Type B pancreatic cell (in vitro differentiated cells): ENCODE data around the gene IFT57. TPM values are rescaled to one million over a fixed set of nuclear protein-coding genes. Genes with fewer than 3 reads are reported as not detected.

Source experiments
- DNase-seq: peaks from one replicate; pipeline ENCODE4 v3.0.0; 2021; ENCODE audit warnings: mixed read lengths; ENCODE audit not compliant: unreplicated experiment; ENCODE audit errors: extremely low spot score
- H3K27ac Mint-ChIP-seq: 2 replicates; pipeline ENCODE4 v1.8.0; 2021; ENCODE audit warnings: mild to moderate bottlenecking, mixed read lengths
- H3K27me3 Mint-ChIP-seq: 2 replicates; pipeline ENCODE4 v1.8.0; 2021; ENCODE audit warnings: mixed read lengths
- H3K36me3 Mint-ChIP-seq: 2 replicates; pipeline ENCODE4 v1.8.0; 2021; ENCODE audit warnings: mixed read lengths
- H3K4me1 Mint-ChIP-seq: one replicate; pipeline ENCODE4 v1.8.0; 2021; ENCODE audit warnings: mixed read lengths; ENCODE audit not compliant: unreplicated experiment
- H3K4me3 Mint-ChIP-seq: 2 replicates; pipeline ENCODE4 v1.8.0; 2021; ENCODE audit warnings: mild to moderate bottlenecking, mixed read lengths
- H3K9me3 Mint-ChIP-seq: 2 replicates; pipeline ENCODE4 v1.8.0; 2021; ENCODE audit warnings: mixed read lengths
- total RNA-seq: library from RNA; stranded (reverse); gene quantifications from 2 replicates; pipeline ENCODE4 v1.2.1, GENCODE V29; 2021; ENCODE audit warnings: low replicate concordance
- TF ChIP-seq, protein P1 (sequence below): fragments of 200-600 bp; sonication (generic); conservative IDR thresholded peaks from 2 replicates; pipeline ENCODE4 v1.5.0; 2021; ENCODE audit warnings: antibody characterized with exemption, mild to moderate bottlenecking

IFT57 gene
- total RNA-seq, 1 donor from 2014 or later = 95.7 TPM

DNA sequence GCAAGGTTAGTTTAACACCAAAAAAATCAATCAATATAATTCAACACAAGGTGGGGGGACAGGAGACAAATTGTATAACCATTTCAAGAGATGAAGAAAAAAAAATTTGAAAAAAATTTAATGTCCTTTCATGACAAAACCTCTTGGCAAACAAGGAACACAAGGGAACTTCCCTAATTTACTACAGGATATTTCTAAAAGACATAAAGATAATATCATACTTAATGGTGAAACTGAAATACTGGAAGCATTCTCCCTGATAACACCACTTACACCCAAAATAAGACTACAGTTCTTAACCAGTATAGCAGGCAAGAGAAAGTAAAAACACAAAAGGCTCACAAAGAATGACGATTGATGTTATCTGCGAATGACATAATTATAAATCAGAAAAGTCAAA, 44.7 kb downstream of the IFT57 start:
- Mint-ChIP-seq H3K27me3 (no peaks in the 10 kb centered on the region), H3K4me3 (no peak overlapping the region), H3K9me3 (no peaks in the 10 kb centered on the region), H3K27ac (no peak overlapping the region), H3K36me3 (peaks cover 17% of the 10 kb centered on the region), H3K4me1 (peaks cover 19% of the 10 kb centered on the region)
- DNase-seq = no peak
- TF ChIP-seq, protein P1, sequence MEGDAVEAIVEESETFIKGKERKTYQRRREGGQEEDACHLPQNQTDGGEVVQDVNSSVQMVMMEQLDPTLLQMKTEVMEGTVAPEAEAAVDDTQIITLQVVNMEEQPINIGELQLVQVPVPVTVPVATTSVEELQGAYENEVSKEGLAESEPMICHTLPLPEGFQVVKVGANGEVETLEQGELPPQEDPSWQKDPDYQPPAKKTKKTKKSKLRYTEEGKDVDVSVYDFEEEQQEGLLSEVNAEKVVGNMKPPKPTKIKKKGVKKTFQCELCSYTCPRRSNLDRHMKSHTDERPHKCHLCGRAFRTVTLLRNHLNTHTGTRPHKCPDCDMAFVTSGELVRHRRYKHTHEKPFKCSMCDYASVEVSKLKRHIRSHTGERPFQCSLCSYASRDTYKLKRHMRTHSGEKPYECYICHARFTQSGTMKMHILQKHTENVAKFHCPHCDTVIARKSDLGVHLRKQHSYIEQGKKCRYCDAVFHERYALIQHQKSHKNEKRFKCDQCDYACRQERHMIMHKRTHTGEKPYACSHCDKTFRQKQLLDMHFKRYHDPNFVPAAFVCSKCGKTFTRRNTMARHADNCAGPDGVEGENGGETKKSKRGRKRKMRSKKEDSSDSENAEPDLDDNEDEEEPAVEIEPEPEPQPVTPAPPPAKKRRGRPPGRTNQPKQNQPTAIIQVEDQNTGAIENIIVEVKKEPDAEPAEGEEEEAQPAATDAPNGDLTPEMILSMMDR = no peak

DNA sequence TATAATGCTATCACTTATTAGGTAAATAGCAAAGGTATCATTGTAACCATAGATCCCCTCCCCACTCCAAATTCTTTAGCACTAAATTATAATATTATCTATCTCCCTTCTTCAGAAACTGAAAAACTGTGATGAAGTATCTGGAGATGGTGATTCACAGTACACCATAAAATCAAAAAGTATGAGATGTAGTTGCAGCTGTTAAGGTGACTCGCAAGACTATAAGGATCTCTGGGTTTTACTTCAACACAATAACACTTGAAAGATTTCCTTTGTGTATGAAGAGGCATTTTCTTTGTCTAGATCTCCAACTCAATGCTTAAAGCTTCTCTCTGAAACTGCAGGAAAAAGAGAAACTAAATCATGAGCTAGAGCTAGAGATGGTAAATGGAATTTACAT, 46.9 kb downstream of the IFT57 start:
- no peak overlapping the region for H3K4me3 Mint-ChIP-seq
- H3K27ac Mint-ChIP-seq = no peak overlapping the region
- peaks cover 6% of the 10 kb centered on the region for H3K4me1 Mint-ChIP-seq
- H3K9me3 Mint-ChIP-seq = no peaks in the 10 kb centered on the region
- TF ChIP-seq, protein P1 = no peak
- H3K36me3 Mint-ChIP-seq = peaks cover 13% of the 10 kb centered on the region
- no peaks in the 10 kb centered on the region for H3K27me3 Mint-ChIP-seq
- no peak for DNase-seq

- H3K4me1 Mint-ChIP-seq = peaks cover 4% of the 10 kb centered on the region
- no peaks in the 10 kb centered on the region for H3K9me3 Mint-ChIP-seq
- H3K27ac Mint-ChIP-seq = no peak overlapping the region
- no peak overlapping the region for H3K4me3 Mint-ChIP-seq
- H3K36me3 Mint-ChIP-seq = peaks cover 14% of the 10 kb centered on the region
- no peaks in the 10 kb centered on the region for H3K27me3 Mint-ChIP-seq
- no peak for DNase-seq
- TF ChIP-seq, protein P1 = no peak
Measured at GRCh38 chr3:108171106-108171505, 51.1 kb downstream of the IFT57 start.

DNA sequence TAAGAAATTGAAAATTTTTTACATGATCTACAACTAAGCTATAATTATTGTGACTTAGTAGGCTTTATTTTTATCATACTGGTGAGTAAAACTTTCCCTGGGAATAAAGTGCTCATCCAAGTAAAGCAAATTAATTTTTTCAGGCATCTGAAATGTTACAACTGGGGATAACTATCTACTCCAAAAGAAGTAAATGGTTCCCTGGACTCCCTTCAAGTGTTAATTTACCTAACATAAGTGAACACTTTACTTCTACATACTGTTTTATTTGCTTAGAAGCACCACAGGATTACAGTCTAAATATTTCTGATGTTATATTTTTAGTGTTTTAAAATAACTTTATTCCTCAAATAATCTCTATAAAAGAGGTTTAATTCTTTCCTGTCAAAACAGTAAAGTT, 57.8 kb downstream of the IFT57 start:
- TF ChIP-seq, protein P1 = no peak
- peaks cover 21% of the 10 kb centered on the region for H3K36me3 Mint-ChIP-seq
- no peak for DNase-seq

DNA sequence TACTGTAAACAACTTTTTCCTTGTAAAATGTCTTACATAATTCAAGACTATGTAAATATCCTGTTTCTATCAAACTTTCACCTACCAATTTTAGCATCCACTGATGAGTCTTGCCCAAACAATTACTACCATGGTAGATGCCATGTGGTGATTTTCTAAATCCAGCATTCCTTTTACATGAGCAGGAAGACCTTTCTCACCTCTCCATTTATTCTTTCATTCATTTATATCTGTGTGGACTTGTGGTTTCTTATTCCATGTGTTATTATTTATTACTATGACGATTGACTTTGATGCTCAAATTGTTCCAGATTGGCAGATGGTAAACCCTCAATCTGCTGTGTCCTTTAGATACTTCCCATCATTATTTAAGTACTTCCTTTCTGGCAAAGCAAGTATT, 62.4 kb downstream of the IFT57 start:
- TF ChIP-seq, protein P1 = no peak
- peaks cover 13% of the 10 kb centered on the region for H3K36me3 Mint-ChIP-seq
- no peaks in the 10 kb centered on the region for H3K9me3 Mint-ChIP-seq
- H3K4me1 Mint-ChIP-seq = peaks cover 8% of the 10 kb centered on the region
- no peaks in the 10 kb centered on the region for H3K27me3 Mint-ChIP-seq
- no peak for DNase-seq
- H3K4me3 Mint-ChIP-seq = no peak overlapping the region
- H3K27ac Mint-ChIP-seq = no peak overlapping the region

More for the DNA sequence above, 57.8 kb downstream of the IFT57 start:
- no peak overlapping the region for H3K4me3 Mint-ChIP-seq
- H3K27me3 Mint-ChIP-seq = no peaks in the 10 kb centered on the region
- H3K4me1 Mint-ChIP-seq = peaks cover 4% of the 10 kb centered on the region
- no peak overlapping the region for H3K27ac Mint-ChIP-seq
- no peaks in the 10 kb centered on the region for H3K9me3 Mint-ChIP-seq

DNA sequence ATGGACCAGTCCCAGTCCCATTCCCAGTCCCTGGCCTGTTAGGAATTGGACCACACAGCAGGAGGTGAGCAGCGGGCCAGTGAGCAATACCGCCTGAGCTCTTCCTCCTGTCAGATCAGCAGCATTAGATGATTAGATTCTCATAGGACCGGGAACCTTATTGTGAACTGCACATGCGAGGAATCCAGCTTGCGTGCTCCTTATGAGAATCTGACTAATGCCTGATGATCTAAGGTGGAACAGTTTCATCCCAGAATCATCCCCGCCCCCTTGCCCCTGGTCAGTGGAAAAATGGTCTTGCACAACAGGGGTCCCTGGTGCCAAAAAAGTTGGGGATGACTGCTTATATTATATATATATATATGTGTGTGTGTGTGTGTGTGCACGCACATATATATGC, 63.1 kb downstream of the IFT57 start:
- TF ChIP-seq, protein P1 = no peak

More for the DNA sequence above, 63.1 kb downstream of the IFT57 start:
- DNase-seq = no peak
- Mint-ChIP-seq H3K9me3 (no peaks in the 10 kb centered on the region), H3K27me3 (no peaks in the 10 kb centered on the region), H3K27ac (no peak overlapping the region), H3K36me3 (peaks cover 13% of the 10 kb centered on the region), H3K4me1 (peaks cover 8% of the 10 kb centered on the region), H3K4me3 (no peak overlapping the region)
